Activated T-helper 2 cell treated with anti-CD3 and anti-CD28 coated beads, Interferon-gamma antibody, Interleukin-2, Interleukin-4, amounts not matched to agents 10 μg/mL and 5 μg/mL and 100 μg/mL, durations not matched to agents 14 hours and 24 hours and 36 hours (primary cell): Measurements from ENCODE around the gene MCRIP2. TPM values are rescaled to one million over a fixed set of nuclear protein-coding genes. Genes with fewer than 3 reads are reported as not detected.
"Not testable (repeated sequence)": the region's sequence is repeated elsewhere in the genome, so short reads cannot be mapped to it uniquely, and the experiment has no call there.

Experiments
- DNase-seq: peaks from one replicate; pipeline ENCODE4 v3.0.0; 2021; ENCODE audit warnings: low spot score
- H3K27ac Mint-ChIP-seq: one replicate; pipeline ENCODE4 v1.8.0; 2021; ENCODE audit warnings: mixed read lengths
- H3K27me3 Mint-ChIP-seq: one replicate; pipeline ENCODE4 v1.8.0; 2021; ENCODE audit warnings: low read depth, mixed read lengths
- H3K36me3 Mint-ChIP-seq: one replicate; pipeline ENCODE4 v1.8.0; 2021; ENCODE audit warnings: low read depth, mixed read lengths
- H3K4me1 Mint-ChIP-seq: one replicate; pipeline ENCODE4 v1.8.0; 2021; ENCODE audit warnings: low read depth, mixed read lengths
- H3K4me3 Mint-ChIP-seq: one replicate; pipeline ENCODE4 v1.8.0; 2021; ENCODE audit warnings: low read depth, mild to moderate bottlenecking, moderate library complexity, mixed read lengths
- H3K9me3 Mint-ChIP-seq: one replicate; pipeline ENCODE4 v1.8.0; 2021; ENCODE audit warnings: mixed read lengths
- intact Hi-C: fragments of 100-400 bp; cut with micrococcal nuclease; formaldehyde crosslinking; loops from one replicate; pipeline ENCODE4 v1.15.1; 2023
- total RNA-seq: library from RNA; stranded (reverse); gene quantifications from 2 replicates; pipeline ENCODE4 v1.2.3, GENCODE V29; 2022

MCRIP2 gene
- total RNA-seq, 1 donor from 2014 or later = 62.6 TPM

DNA sequence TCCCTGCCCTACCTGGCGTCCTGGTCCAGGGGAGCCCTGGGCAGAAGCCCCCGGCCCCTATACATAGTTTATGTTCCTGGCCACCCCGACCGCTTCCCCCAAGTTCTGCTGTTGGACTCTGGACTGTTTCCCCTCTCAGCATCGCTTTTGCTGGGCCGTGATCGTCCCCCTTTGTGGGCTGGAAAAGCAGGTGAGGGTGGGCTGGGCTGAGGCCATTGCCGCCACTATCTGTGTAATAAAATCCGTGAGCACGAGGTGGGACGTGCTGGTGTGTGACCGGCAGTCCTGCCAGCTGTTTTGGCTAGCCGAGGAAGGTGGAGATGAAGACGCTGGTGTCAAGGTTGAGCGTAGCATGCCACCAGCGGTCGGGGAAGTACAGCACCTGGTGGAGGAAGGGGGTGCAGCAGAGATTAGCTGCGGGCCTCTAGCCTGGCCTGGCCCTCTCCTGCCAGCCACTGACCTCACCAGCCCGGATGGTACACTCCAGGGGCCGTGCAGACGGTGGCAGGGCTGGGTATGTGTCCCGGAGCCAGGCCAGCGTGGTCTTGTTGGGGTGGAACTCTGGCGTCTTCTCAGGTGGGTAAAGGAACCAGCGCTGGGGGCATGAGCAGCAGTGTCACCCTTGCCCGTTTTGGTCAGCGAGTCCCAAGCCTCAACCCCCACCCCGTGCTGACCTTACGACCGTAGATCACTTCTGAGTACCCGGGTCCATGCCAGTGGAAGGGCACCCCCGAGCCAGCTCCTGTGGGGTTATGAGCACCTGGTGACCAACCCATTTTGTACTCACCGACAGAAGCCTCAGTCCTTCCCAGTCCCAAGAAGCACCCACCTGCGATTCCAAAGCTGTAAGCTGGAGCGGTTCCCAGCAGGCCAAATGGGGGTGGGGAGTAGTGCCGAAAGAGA is 41.1 kb downstream of the MCRIP2 start:
- no peak for DNase-seq
- intact Hi-C loops = loop anchor here (5.0 kb wide), 2 partner anchors 45 to 95 kb away; partner anchors contain the start of gene METTL26
- peaks cover 14% of the 10 kb centered on the region for H3K4me1 Mint-ChIP-seq
- H3K4me3 Mint-ChIP-seq = peak overlapping the region; percentile 76
- peaks cover 32% of the 10 kb centered on the region for H3K36me3 Mint-ChIP-seq
- no peaks in the 10 kb centered on the region for H3K9me3 Mint-ChIP-seq
- no peaks in the 10 kb centered on the region for H3K27me3 Mint-ChIP-seq
- H3K27ac Mint-ChIP-seq = no peak overlapping the region

DNA sequence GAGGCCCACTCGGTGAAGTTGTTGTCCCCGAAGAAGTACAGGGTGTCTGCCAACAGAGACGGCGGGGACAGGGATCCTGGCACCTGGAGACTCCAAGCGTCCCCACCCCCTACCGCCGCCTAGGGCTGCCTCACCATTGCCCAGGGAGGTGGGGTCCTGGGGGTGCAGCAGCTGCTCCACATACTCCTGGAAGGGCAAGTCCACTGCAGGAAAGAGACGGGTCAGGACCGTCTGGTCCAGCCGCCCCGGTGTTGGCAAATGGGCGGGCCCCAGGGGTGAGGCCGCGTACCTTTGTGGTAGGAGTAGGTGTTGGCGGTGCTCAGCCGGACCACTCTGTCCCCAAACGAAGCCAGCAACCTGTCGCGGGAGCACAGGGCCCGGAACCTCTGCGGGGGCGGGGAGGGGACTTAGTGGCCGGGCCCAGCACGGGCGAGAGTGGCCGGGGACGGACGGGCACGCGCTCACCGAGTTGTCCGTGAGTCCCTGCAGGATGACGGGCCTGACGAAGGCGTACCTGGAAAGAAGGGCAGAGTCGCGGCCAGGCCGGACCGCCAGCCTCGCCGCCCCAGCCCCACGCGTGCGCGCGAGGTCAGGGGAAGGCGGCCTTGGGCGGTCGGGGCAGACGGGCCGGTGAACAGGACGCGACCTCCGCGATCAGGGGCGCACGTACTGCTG is 41.9 kb downstream of the MCRIP2 start:
- Mint-ChIP-seq H3K9me3 (no peaks in the 10 kb centered on the region), H3K27ac (peak overlapping the region; percentile 52), H3K27me3 (no peaks in the 10 kb centered on the region), H3K4me3 (peak overlapping the region; percentile 76), H3K36me3 (peaks cover 32% of the 10 kb centered on the region), H3K4me1 (peaks cover 14% of the 10 kb centered on the region)
- no peak for DNase-seq
- intact Hi-C loops = loop anchor here (5.0 kb wide), 2 partner anchors 46 to 96 kb away; partner anchors contain the start of gene METTL26

- Mint-ChIP-seq H3K27me3 (no peaks in the 10 kb centered on the region), H3K4me1 (peaks cover 15% of the 10 kb centered on the region), H3K9me3 (no peaks in the 10 kb centered on the region), H3K27ac (peak within 1 kb of the TSS; percentile 52), H3K36me3 (peaks cover 32% of the 10 kb centered on the region), H3K4me3 (peak within 1 kb of the TSS; percentile 76)
- peak; percentile 95 for DNase-seq
- intact Hi-C loops = loop anchor here (5.0 kb wide), 2 partner anchors 47 to 97 kb away; partner anchors contain the start of gene METTL26
These were observed 42.6 kb downstream of the MCRIP2 start, which contains the start of gene JMJD8 for GRCh38 chr16:684071-684794. Gene JMJD8, minus strand, starts transcription at chr16:684334. Its CDS starts 15 bp downstream, at chr16:684319.

GRCh38 chr16:684961-685696 is 43.5 kb downstream of the MCRIP2 start:
- H3K36me3 Mint-ChIP-seq = peaks cover 33% of the 10 kb centered on the region
- no peak overlapping the region for H3K27ac Mint-ChIP-seq
- DNase-seq = no peak
- no peak overlapping the region for H3K4me3 Mint-ChIP-seq
- H3K4me1 Mint-ChIP-seq = peaks cover 18% of the 10 kb centered on the region
- no peaks in the 10 kb centered on the region for H3K27me3 Mint-ChIP-seq
- no peaks in the 10 kb centered on the region for H3K9me3 Mint-ChIP-seq
- intact Hi-C loops = loop anchor here (5.0 kb wide), 2 partner anchors 48 to 98 kb away; partner anchors contain the start of gene METTL26

DNA sequence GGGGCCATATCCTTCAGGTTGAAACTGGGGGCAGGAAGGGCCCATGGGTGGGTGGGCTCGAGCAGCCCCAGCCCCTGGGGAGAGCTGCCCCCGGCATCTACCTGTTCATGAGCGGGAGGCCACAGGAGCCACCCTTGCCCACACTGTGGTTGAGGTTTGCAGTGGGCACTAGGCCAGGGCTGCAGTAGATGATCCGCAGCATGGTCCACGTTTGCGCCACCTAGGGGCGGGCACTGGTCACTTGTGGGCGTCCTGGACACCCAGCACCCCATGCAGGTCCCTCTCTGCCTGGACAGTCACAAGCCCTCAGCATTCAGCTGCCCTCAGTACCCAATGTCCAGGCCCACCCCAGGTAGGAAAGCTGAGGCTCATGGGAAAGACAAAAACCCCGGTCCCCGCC is 44.3 kb downstream of the MCRIP2 start:
- Mint-ChIP-seq H3K4me1 (peaks cover 18% of the 10 kb centered on the region), H3K36me3 (peaks cover 34% of the 10 kb centered on the region), H3K27me3 (no peaks in the 10 kb centered on the region), H3K27ac (no peak overlapping the region), H3K4me3 (peak overlapping the region; percentile 47), H3K9me3 (no peaks in the 10 kb centered on the region)
- no peak for DNase-seq
- intact Hi-C loops = no loop called here

- Mint-ChIP-seq H3K9me3 (no peaks in the 10 kb centered on the region), H3K27me3 (no peaks in the 10 kb centered on the region), H3K4me1 (peaks cover 13% of the 10 kb centered on the region), H3K4me3 (peak overlapping the region; percentile 47), H3K27ac (no peak overlapping the region), H3K36me3 (peaks cover 28% of the 10 kb centered on the region)
- no peak for DNase-seq
- intact Hi-C loops = no loop called here
These were observed 45.0 kb downstream of the MCRIP2 start for GRCh38 chr16:686459-687260.

DNA sequence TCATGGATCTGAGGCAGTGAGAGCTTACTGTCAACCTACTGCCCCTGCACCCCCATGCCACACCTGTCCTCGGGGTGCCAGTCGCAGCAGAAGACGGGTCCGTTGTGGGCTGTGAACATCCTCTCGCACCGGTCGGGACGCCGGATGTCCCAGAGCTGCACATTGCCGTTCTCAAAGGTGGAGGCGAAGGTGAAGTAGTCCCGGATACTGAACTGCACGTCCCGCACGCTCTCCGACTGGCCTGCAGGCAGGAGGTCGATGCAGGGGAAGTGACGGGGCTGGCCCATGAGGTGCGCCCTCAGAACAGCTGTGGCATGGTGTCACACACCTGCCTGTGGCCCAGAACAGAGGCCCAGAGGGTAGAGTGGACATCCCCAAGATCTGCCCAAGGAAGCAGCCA is 45.9 kb downstream of the MCRIP2 start:
- H3K4me1 Mint-ChIP-seq = peaks cover 11% of the 10 kb centered on the region
- no peak overlapping the region for H3K4me3 Mint-ChIP-seq
- H3K27ac Mint-ChIP-seq = no peak overlapping the region
- H3K9me3 Mint-ChIP-seq = no peaks in the 10 kb centered on the region
- peaks cover 19% of the 10 kb centered on the region for H3K36me3 Mint-ChIP-seq
- DNase-seq = no peak
- intact Hi-C loops = no loop called here
- peaks cover 4% of the 10 kb centered on the region for H3K27me3 Mint-ChIP-seq

GRCh38 chr16:689175-689897 is 47.7 kb downstream of the MCRIP2 start:
- Mint-ChIP-seq H3K27ac (peak overlapping the region; percentile 84), H3K4me3 (peak overlapping the region; percentile 91), H3K36me3 (peaks cover 13% of the 10 kb centered on the region), H3K9me3 (no peaks in the 10 kb centered on the region), H3K4me1 (peaks cover 9% of the 10 kb centered on the region), H3K27me3 (peaks cover 15% of the 10 kb centered on the region)
- intact Hi-C loops = no loop called here
- DNase-seq = no peak

DNA sequence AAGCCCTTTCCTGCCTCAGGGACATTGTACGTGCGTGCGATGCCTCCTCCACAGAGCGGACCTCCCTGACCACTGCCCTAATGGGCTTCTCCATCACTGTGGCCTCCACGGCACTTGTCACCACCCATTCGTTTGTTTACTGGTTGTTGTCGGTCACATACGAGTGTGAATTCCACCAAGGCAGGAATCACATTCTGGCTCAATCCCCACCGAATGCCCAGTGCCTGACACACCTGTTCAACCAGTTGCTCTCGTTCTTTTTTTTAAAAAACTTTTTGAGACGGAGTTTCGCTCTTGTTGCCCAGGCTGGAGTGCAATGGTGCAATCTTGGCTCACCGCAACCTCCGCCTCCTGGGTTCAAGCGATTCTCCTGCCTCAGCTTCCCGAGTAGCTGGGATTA is 49.6 kb downstream of the MCRIP2 start:
- intact Hi-C loops, DNase-seq, H3K9me3 Mint-ChIP-seq, H3K36me3 Mint-ChIP-seq: not testable (repeated sequence)
- peaks cover 15% of the 10 kb centered on the region for H3K27me3 Mint-ChIP-seq
- peak overlapping the region; percentile 70 for H3K27ac Mint-ChIP-seq
- peak overlapping the region; percentile 91 for H3K4me3 Mint-ChIP-seq
- H3K4me1 Mint-ChIP-seq = peaks cover 13% of the 10 kb centered on the region

GRCh38 chr16:692356-693108 is 50.9 kb downstream of the MCRIP2 start:
- intact Hi-C loops = no loop called here
- H3K27me3 Mint-ChIP-seq = peaks cover 15% of the 10 kb centered on the region
- peaks cover 13% of the 10 kb centered on the region for H3K4me1 Mint-ChIP-seq
- no peak overlapping the region for H3K27ac Mint-ChIP-seq
- no peak for DNase-seq
- H3K9me3 Mint-ChIP-seq = no peaks in the 10 kb centered on the region
- peaks cover 6% of the 10 kb centered on the region for H3K36me3 Mint-ChIP-seq
- H3K4me3 Mint-ChIP-seq = peak overlapping the region; percentile 47
